Mesenchymal stem cell (in vitro differentiated cells and primary cell): ENCODE results near the gene NTNG2.
A peak's percentile ranks its signal among the peaks of the same experiment; 100 is the strongest.

Source experiments
- DNase-seq: peaks from one replicate; pipeline ENCODE4 v3.0.0-alpha.2; 2013
- H2AFZ ChIP-seq: one replicate; pipeline ENCODE4 v1.6.1; 2013; ENCODE audit warnings: low read depth, mild to moderate bottlenecking, control low read depth, inconsistent platforms, low read length, moderate library complexity
- H2AK5ac ChIP-seq: 2 replicates; pipeline ENCODE4 v1.6.1; 2013; ENCODE audit warnings: low read length, moderate library complexity, mild to moderate bottlenecking, inconsistent platforms; ENCODE audit not compliant: severe bottlenecking
- H2BK120ac ChIP-seq: one replicate; pipeline ENCODE4 v1.6.1; 2013; ENCODE audit warnings: low read depth, mild to moderate bottlenecking, inconsistent platforms, low read length, moderate library complexity
- H2BK12ac ChIP-seq, 2 experiments: one replicate each; pipeline ENCODE4 v1.6.1; 2013; ENCODE audit warnings: inconsistent platforms in 2 of 2, low read length in 2 of 2, mild to moderate bottlenecking in 2 of 2, moderate library complexity in 2 of 2, control low read depth in 1 of 2
- H2BK15ac ChIP-seq: one replicate; pipeline ENCODE4 v1.6.1; 2013; ENCODE audit warnings: mild to moderate bottlenecking, low read depth, inconsistent platforms; ENCODE audit not compliant: poor library complexity, severe bottlenecking
- H2BK5ac ChIP-seq: 2 replicates; pipeline ENCODE4 v1.6.1; 2013; ENCODE audit warnings: low read depth, mild to moderate bottlenecking, low read length, control low read depth, inconsistent platforms; ENCODE audit not compliant: poor library complexity, severe bottlenecking
- H3K14ac ChIP-seq, 2 experiments: one replicate each; pipeline ENCODE4 v1.6.1; 2013; ENCODE audit warnings: inconsistent platforms in 2 of 2, low read length in 2 of 2, control low read depth in 1 of 2, mild to moderate bottlenecking in 1 of 2, moderate library complexity in 1 of 2
- H3K18ac ChIP-seq, 2 experiments: one replicate each; pipeline ENCODE4 v1.6.1; 2013; ENCODE audit warnings: inconsistent platforms in 2 of 2, low read length in 2 of 2, control low read depth in 1 of 2, low read depth in 1 of 2, mild to moderate bottlenecking in 1 of 2
- H3K23ac ChIP-seq, 2 experiments: one replicate each; pipeline ENCODE4 v1.6.1; 2013; ENCODE audit warnings: inconsistent platforms in 2 of 2, low read length in 2 of 2, mild to moderate bottlenecking in 2 of 2, moderate library complexity in 2 of 2, control low read depth in 1 of 2
- H3K27ac ChIP-seq: 2 replicates; pipeline ENCODE4 v1.5.1; 2013; ENCODE audit warnings: mild to moderate bottlenecking, moderate library complexity, low read length, control low read depth, inconsistent platforms; ENCODE audit not compliant: poor library complexity, severe bottlenecking
- H3K27me3 ChIP-seq, 2 experiments: 2 replicates each; pipeline versions ENCODE4 v1.6.1 to v1.7.0; 2013; ENCODE audit warnings: low read length in 2 of 2, mild to moderate bottlenecking in 2 of 2, moderate library complexity in 2 of 2, control low read depth in 1 of 2, inconsistent platforms in 1 of 2; ENCODE audit not compliant: control insufficient read depth in 1 of 2, insufficient read depth in 1 of 2
- H3K36me3 ChIP-seq, 2 experiments: 2 replicates each; pipeline versions ENCODE4 v1.6.1 to v1.7.0; 2013; ENCODE audit warnings: low read length in 2 of 2, control low read depth in 1 of 2, inconsistent platforms in 1 of 2, low read depth in 1 of 2, mild to moderate bottlenecking in 1 of 2; ENCODE audit not compliant: insufficient read depth in 2 of 2, control insufficient read depth in 1 of 2
- H3K4ac ChIP-seq, 2 experiments: one replicate each; pipeline ENCODE4 v1.6.1; 2013; ENCODE audit warnings: inconsistent platforms in 2 of 2, low read length in 2 of 2, mild to moderate bottlenecking in 2 of 2, moderate library complexity in 2 of 2, control low read depth in 1 of 2, low read depth in 1 of 2
- H3K4me1 ChIP-seq: 2 replicates; pipeline ENCODE4 v1.6.1; 2013; ENCODE audit warnings: low read depth, low read length, control low read depth; ENCODE audit not compliant: control insufficient read depth, insufficient read depth
- H3K4me2 ChIP-seq: 2 replicates; pipeline ENCODE4 v1.6.1; 2013; ENCODE audit warnings: low read length, mild to moderate bottlenecking, inconsistent platforms; ENCODE audit not compliant: poor library complexity, severe bottlenecking
- H3K4me3 ChIP-seq, 2 experiments: 2 replicates each; pipeline versions ENCODE4 v1.5.1 to v1.7.0; 2013; ENCODE audit warnings: low read length in 2 of 2, mild to moderate bottlenecking in 2 of 2, control low read depth in 1 of 2, low read depth in 1 of 2; ENCODE audit not compliant: insufficient read depth in 1 of 2
- H3K79me1 ChIP-seq: replicated peaks from 2 replicates; pipeline ENCODE4 v1.6.1; 2013; ENCODE audit warnings: mild to moderate bottlenecking, control low read depth, low read length, inconsistent platforms; ENCODE audit not compliant: poor library complexity, severe bottlenecking
- H3K9ac ChIP-seq: 2 replicates; pipeline ENCODE4 v1.7.0; 2013; ENCODE audit warnings: mild to moderate bottlenecking, low read length, moderate library complexity
- H3K9me3 ChIP-seq: 2 replicates; pipeline ENCODE4 v1.7.0; 2013; ENCODE audit warnings: mild to moderate bottlenecking, low read length; ENCODE audit not compliant: control insufficient read depth
- H4K8ac ChIP-seq: one replicate; pipeline ENCODE4 v1.6.1; 2013; ENCODE audit warnings: inconsistent platforms, mild to moderate bottlenecking, low read length, moderate library complexity
- H4K91ac ChIP-seq: one replicate; pipeline ENCODE4 v1.6.1; 2013; ENCODE audit warnings: mild to moderate bottlenecking, low read length, inconsistent platforms
- WGBS: methylation state at CpG from one replicate; pipeline ENCODE4 v1.1.7; 2013; ENCODE audit warnings: mixed read lengths; 5-methylcytosine and 5-hydroxymethylcytosine counted together

Gene NTNG2

GRCh38 chr9:132142924-132143323 is 18.9 kb upstream of the NTNG2 start:
- no peak overlapping the region for H4K91ac ChIP-seq
- H3K79me1 ChIP-seq = no peaks in the 10 kb centered on the region
- H3K23ac ChIP-seq = no peak overlapping the region
- H2BK5ac ChIP-seq = no peak overlapping the region
- no peak overlapping the region for H2BK15ac ChIP-seq
- no peak overlapping the region for H2AFZ ChIP-seq
- 44% methylated on average over 9 of the region's 9 CpGs for WGBS
- no peak overlapping the region for H3K4ac ChIP-seq
- no peak overlapping the region for H2AK5ac ChIP-seq
- no peak overlapping the region for H3K14ac ChIP-seq
- no peak overlapping the region for H2BK12ac ChIP-seq
- no peaks in the 10 kb centered on the region for H3K9me3 ChIP-seq
- peaks cover 5% of the 10 kb centered on the region for H3K4me1 ChIP-seq
- peaks cover 52 to 78% of the 10 kb centered on the region in 2 experiments for H3K27me3 ChIP-seq
- H3K9ac ChIP-seq = no peak overlapping the region
- H3K4me3 ChIP-seq = no peak overlapping the region
- no peak overlapping the region for H4K8ac ChIP-seq
- H3K27ac ChIP-seq = no peak overlapping the region
- H3K36me3 ChIP-seq = no peaks in the 10 kb centered on the region
- no peak for DNase-seq
- H3K4me2 ChIP-seq = no peak overlapping the region
- H2BK120ac ChIP-seq = no peak overlapping the region
- H3K18ac ChIP-seq = no peak overlapping the region

- no peak overlapping the region for H3K27ac ChIP-seq
- WGBS = 62% methylated on average over 6 of the region's 6 CpGs
- H3K14ac ChIP-seq = no peak overlapping the region
- DNase-seq = no peak
- peaks cover 5% of the 10 kb centered on the region for H3K4me1 ChIP-seq
- no peak overlapping the region for H3K4me3 ChIP-seq
- H3K9ac ChIP-seq = no peak overlapping the region
- H3K79me1 ChIP-seq = no peaks in the 10 kb centered on the region
- no peak overlapping the region for H2BK15ac ChIP-seq
- H3K9me3 ChIP-seq = no peaks in the 10 kb centered on the region
- H2BK120ac ChIP-seq = no peak overlapping the region
- H3K36me3 ChIP-seq = no peaks in the 10 kb centered on the region
- no peak overlapping the region for H4K8ac ChIP-seq
- H3K23ac ChIP-seq = no peak overlapping the region
- no peak overlapping the region for H3K4me2 ChIP-seq
- H2AK5ac ChIP-seq = no peak overlapping the region
- no peak overlapping the region for H3K18ac ChIP-seq
- no peak overlapping the region for H2BK5ac ChIP-seq
- peaks cover 53 to 78% of the 10 kb centered on the region in 2 experiments for H3K27me3 ChIP-seq
- no peak overlapping the region for H2BK12ac ChIP-seq
- H4K91ac ChIP-seq = no peak overlapping the region
- no peak overlapping the region for H3K4ac ChIP-seq
- H2AFZ ChIP-seq = no peak overlapping the region
Observed at GRCh38 chr9:132143359-132143758, 18.5 kb upstream of the NTNG2 start.

- H2BK12ac ChIP-seq = no peak overlapping the region
- no peak overlapping the region for H4K8ac ChIP-seq
- H2AFZ ChIP-seq = no peak overlapping the region
- H3K18ac ChIP-seq = no peak overlapping the region
- no peaks in the 10 kb centered on the region for H3K9me3 ChIP-seq
- H2BK5ac ChIP-seq = no peak overlapping the region
- peaks cover 5% of the 10 kb centered on the region for H3K4me1 ChIP-seq
- H4K91ac ChIP-seq = no peak overlapping the region
- H3K23ac ChIP-seq = no peak overlapping the region
- no peak overlapping the region for H2BK120ac ChIP-seq
- H2BK15ac ChIP-seq = no peak overlapping the region
- H3K79me1 ChIP-seq = no peaks in the 10 kb centered on the region
- no peak overlapping the region for H3K27ac ChIP-seq
- peak; percentile 59 for DNase-seq
- no peak overlapping the region for H3K14ac ChIP-seq
- H3K9ac ChIP-seq = no peak overlapping the region
- no peak overlapping the region for H3K4me3 ChIP-seq
- no peaks in the 10 kb centered on the region for H3K36me3 ChIP-seq
- peaks cover 54 to 80% of the 10 kb centered on the region in 2 experiments for H3K27me3 ChIP-seq
- H3K4me2 ChIP-seq = no peak overlapping the region
- no peak overlapping the region for H2AK5ac ChIP-seq
- H3K4ac ChIP-seq = no peak overlapping the region
- 59% methylated on average over 9 of the region's 10 CpGs for WGBS
Observed at GRCh38 chr9:132144708-132145365, 17.0 kb upstream of the NTNG2 start.

GRCh38 chr9:132146039-132146438 is 15.8 kb upstream of the NTNG2 start:
- Histone ChIP-seq H3K4me1 (peaks cover 5% of the 10 kb centered on the region), H2AFZ (no peak overlapping the region), H2BK5ac (no peak overlapping the region), H3K23ac (no peak overlapping the region), H3K4ac (no peak overlapping the region), H3K27me3 (peaks cover 54 to 81% of the 10 kb centered on the region in 2 experiments), H2BK120ac (no peak overlapping the region), H3K14ac (no peak overlapping the region), H4K8ac (no peak overlapping the region), H3K27ac (no peak overlapping the region), H3K4me2 (no peak overlapping the region), H3K79me1 (no peaks in the 10 kb centered on the region), H3K9me3 (no peaks in the 10 kb centered on the region), H3K9ac (no peak overlapping the region), H2BK12ac (no peak overlapping the region), H4K91ac (no peak overlapping the region), H2BK15ac (no peak overlapping the region), H2AK5ac (no peak overlapping the region), H3K4me3 (no peak overlapping the region), H3K36me3 (no peaks in the 10 kb centered on the region), H3K18ac (no peak overlapping the region)
- DNase-seq = no peak
- WGBS = 81% methylated on average over 12 of the region's 12 CpGs
